Measurements from ENCODE around the gene ZNF23.

Gene ZNF23

DNA sequence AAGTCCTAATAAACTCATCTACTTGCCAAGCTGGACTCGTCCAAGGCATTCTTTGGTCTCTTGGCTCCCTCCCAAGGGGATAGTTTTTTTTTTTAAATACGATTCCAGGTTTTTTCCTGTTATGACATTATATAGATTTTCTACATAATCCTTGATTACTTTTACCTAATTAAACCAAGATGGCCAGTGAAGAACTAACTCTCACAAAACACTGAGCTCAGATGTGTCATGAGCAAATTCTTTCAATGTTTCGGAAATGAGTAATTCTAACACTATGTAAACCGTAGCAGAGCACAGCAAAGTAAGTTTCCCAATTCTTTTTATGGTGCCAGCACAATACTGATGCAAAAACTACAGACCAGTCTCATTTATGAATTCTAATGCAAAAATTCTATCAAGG lies 1.8 kb downstream of the ZNF23 start:
- TF ChIP-seq TAF1 (IDR thresholded peaks at IDR 0.05; ENCODE audit: borderline replicate concordance, insufficient read depth, low read length) = no peak
- no peak for TF ChIP-seq FOXP2 (optimal IDR thresholded peaks at IDR 0.05; ENCODE audit: borderline replicate concordance, extremely low read depth, extremely low read length, insufficient read depth)
- TF ChIP-seq, protein P1, sequence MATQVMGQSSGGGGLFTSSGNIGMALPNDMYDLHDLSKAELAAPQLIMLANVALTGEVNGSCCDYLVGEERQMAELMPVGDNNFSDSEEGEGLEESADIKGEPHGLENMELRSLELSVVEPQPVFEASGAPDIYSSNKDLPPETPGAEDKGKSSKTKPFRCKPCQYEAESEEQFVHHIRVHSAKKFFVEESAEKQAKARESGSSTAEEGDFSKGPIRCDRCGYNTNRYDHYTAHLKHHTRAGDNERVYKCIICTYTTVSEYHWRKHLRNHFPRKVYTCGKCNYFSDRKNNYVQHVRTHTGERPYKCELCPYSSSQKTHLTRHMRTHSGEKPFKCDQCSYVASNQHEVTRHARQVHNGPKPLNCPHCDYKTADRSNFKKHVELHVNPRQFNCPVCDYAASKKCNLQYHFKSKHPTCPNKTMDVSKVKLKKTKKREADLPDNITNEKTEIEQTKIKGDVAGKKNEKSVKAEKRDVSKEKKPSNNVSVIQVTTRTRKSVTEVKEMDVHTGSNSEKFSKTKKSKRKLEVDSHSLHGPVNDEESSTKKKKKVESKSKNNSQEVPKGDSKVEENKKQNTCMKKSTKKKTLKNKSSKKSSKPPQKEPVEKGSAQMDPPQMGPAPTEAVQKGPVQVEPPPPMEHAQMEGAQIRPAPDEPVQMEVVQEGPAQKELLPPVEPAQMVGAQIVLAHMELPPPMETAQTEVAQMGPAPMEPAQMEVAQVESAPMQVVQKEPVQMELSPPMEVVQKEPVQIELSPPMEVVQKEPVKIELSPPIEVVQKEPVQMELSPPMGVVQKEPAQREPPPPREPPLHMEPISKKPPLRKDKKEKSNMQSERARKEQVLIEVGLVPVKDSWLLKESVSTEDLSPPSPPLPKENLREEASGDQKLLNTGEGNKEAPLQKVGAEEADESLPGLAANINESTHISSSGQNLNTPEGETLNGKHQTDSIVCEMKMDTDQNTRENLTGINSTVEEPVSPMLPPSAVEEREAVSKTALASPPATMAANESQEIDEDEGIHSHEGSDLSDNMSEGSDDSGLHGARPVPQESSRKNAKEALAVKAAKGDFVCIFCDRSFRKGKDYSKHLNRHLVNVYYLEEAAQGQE (IDR thresholded peaks at IDR 0.05; ENCODE audit: insufficient read depth in 1 of 2, low read depth in 2 of 2, low read length in 2 of 2) = no peak
- no peak for TF ChIP-seq SIN3A (IDR thresholded peaks at IDR 0.05; ENCODE audit: borderline replicate concordance, insufficient read depth, low read length)
- no peak for TF ChIP-seq POLR2AphosphoS5 (IDR thresholded peaks at IDR 0.05; ENCODE audit: low read depth, low read length)

DNA sequence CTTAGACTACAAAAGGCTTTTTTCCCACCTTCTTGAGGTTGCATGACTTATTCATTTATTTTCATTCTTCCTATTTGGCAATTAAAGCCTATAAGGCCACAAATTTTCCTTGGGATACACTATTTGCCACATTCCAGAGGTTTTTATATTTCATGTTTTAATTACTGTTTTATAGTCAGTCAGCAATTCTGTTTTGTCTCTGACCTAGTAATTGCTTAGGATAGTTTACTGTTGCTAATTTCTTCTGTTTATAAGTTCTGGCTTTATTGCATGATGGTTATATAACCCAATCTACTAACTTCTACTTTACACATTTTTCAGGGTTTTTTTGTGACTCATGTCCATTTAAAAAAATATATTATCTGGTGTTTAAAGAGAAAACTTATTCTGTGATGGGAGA lies 2.5 kb downstream of the ZNF23 start:
- TF ChIP-seq POLR2AphosphoS5 (IDR thresholded peaks at IDR 0.05; ENCODE audit: low read depth, low read length) (no peak), FOXP2 (optimal IDR thresholded peaks at IDR 0.05; ENCODE audit: borderline replicate concordance, extremely low read depth, extremely low read length, insufficient read depth) (no peak), SIN3A (IDR thresholded peaks at IDR 0.05; ENCODE audit: borderline replicate concordance, insufficient read depth, low read length) (no peak)
- TF ChIP-seq, protein P1 (IDR thresholded peaks at IDR 0.05; ENCODE audit: insufficient read depth in 1 of 2, low read depth in 2 of 2, low read length in 2 of 2) = no peak

DNA sequence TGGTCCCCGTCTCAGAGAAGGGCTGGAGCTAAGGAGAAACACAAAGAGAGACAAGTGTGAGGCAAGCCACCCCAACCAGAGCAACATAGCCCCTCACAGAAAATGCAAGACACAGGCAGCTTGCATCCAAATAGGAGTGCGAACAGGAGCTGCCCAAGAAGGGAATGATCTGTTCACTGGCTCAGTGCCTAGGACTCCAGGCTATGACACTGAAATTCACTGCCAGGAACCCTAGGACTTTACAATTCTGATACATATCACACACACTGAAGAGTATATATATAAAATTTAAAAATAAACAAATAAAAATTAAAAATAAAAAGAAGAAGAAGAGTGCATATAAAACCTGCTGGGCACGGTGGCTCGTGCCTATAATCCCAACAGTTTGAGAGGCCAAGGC lies 5.2 kb downstream of the ZNF23 start:
- TF ChIP-seq, protein P1 (IDR thresholded peaks at IDR 0.05; ENCODE audit: insufficient read depth in 1 of 2, low read depth in 2 of 2, low read length in 2 of 2) = no peak
- TF ChIP-seq TAF1 (IDR thresholded peaks at IDR 0.05; ENCODE audit: borderline replicate concordance, insufficient read depth, low read length) (no peak), POLR2AphosphoS5 (IDR thresholded peaks at IDR 0.05; ENCODE audit: low read depth, low read length) (no peak), FOXP2 (optimal IDR thresholded peaks at IDR 0.05; ENCODE audit: borderline replicate concordance, extremely low read depth, extremely low read length, insufficient read depth) (no peak), SIN3A (IDR thresholded peaks at IDR 0.05; ENCODE audit: borderline replicate concordance, insufficient read depth, low read length) (no peak)

DNA sequence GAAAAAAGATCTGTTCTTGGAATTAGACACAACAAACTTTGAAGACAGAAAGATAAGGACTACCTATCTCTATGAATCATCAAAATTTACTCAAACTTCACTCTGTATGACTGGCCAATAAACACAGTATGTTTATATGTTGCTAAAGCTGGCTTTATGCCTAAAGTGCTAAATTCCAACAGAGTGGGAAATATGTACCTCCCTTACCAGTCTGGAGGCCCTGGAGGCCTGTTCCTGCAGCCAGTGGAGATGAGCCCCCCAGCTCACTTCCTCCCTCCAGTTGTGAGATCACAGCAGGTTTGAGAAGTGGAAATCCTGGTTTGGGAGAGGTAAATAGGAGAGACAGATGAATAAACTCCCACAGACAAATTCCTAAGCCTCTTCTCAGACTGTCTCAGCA lies 9.0 kb downstream of the ZNF23 start:
- no peak for TF ChIP-seq POLR2AphosphoS5 (IDR thresholded peaks at IDR 0.05; ENCODE audit: low read depth, low read length)
- TF ChIP-seq, protein P1 (IDR thresholded peaks at IDR 0.05; ENCODE audit: insufficient read depth in 1 of 2, low read depth in 2 of 2, low read length in 2 of 2) = no peak
- TF ChIP-seq FOXP2 (optimal IDR thresholded peaks at IDR 0.05; ENCODE audit: borderline replicate concordance, extremely low read depth, extremely low read length, insufficient read depth) = no peak
- no peak for TF ChIP-seq SIN3A (IDR thresholded peaks at IDR 0.05; ENCODE audit: borderline replicate concordance, insufficient read depth, low read length)
- no peak for TF ChIP-seq TAF1 (IDR thresholded peaks at IDR 0.05; ENCODE audit: borderline replicate concordance, insufficient read depth, low read length)

DNA sequence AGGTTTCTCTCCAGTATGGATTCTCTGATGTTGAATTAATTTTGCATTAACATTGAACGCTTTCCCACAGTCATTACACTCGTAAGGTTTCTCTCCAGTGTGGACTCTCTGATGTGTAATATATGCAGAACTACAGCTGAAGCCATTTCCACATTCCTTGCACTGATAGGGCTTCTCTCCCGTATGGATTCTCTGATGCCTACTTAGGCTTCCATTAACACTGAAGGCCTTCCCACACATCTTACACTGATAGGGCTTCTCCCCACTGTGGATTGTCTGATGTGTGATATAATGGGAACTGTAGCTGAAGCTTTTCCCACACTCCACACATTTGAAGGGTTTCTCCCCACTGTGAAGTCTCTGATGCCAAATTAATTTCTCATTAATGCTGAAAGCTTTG lies 13.0 kb downstream of the ZNF23 start:
- TF ChIP-seq POLR2AphosphoS5 (IDR thresholded peaks at IDR 0.05; ENCODE audit: low read depth, low read length) = no peak
- no peak for TF ChIP-seq TAF1 (IDR thresholded peaks at IDR 0.05; ENCODE audit: borderline replicate concordance, insufficient read depth, low read length)
- no peak for TF ChIP-seq SIN3A (IDR thresholded peaks at IDR 0.05; ENCODE audit: borderline replicate concordance, insufficient read depth, low read length)
- no peak for TF ChIP-seq FOXP2 (optimal IDR thresholded peaks at IDR 0.05; ENCODE audit: borderline replicate concordance, extremely low read depth, extremely low read length, insufficient read depth)
- TF ChIP-seq, protein P1 (IDR thresholded peaks at IDR 0.05; ENCODE audit: insufficient read depth in 1 of 2, low read depth in 2 of 2, low read length in 2 of 2) = no peak
